CD4-positive, alpha-beta T cell treated with Interleukin-15 for 1 hour (primary cell): ENCODE results near the gene HTRA3.

Source experiments
- DNase-seq: peaks from one replicate; pipeline ENCODE4 v3.0.0-alpha.2; 2020

HTRA3 gene

GRCh38 chr4:8269535-8270417, at the start of gene HTRA3:
Gene HTRA3, plus strand, starts transcription at chr4:8269754. Its CDS starts 215 bp downstream, at chr4:8269969.
- no peak for DNase-seq

- no peak for DNase-seq
Measured at GRCh38 chr4:8220661-8221450, 48.7 kb upstream of the HTRA3 start.

GRCh38 chr4:8221476-8221875, 48.1 kb upstream of the HTRA3 start:
- DNase-seq = no peak

- no peak for DNase-seq
Measured at GRCh38 chr4:8221985-8222384, 47.6 kb upstream of the HTRA3 start.

GRCh38 chr4:8222609-8223388, 46.8 kb upstream of the HTRA3 start:
- no peak for DNase-seq

GRCh38 chr4:8224267-8224974, 45.1 kb upstream of the HTRA3 start:
- no peak for DNase-seq

GRCh38 chr4:8224975-8225625, 44.5 kb upstream of the HTRA3 start:
- DNase-seq = no peak

- DNase-seq = no peak
Measured at GRCh38 chr4:8225706-8226443, 43.7 kb upstream of the HTRA3 start.

- DNase-seq = no peak
Measured at GRCh38 chr4:8227201-8227770, 42.3 kb upstream of the HTRA3 start.

- no peak for DNase-seq
Measured at GRCh38 chr4:8227771-8228318, 41.7 kb upstream of the HTRA3 start.

GRCh38 chr4:8228319-8229250, 41.0 kb upstream of the HTRA3 start:
- peak; percentile 74 for DNase-seq

- DNase-seq = no peak
Measured at GRCh38 chr4:8229331-8229975, 40.1 kb upstream of the HTRA3 start.

- no peak for DNase-seq
Measured at GRCh38 chr4:8230033-8230432, 39.5 kb upstream of the HTRA3 start.

- no peak for DNase-seq
Measured at GRCh38 chr4:8230891-8231290, 38.7 kb upstream of the HTRA3 start.

GRCh38 chr4:8231551-8232049, 38.0 kb upstream of the HTRA3 start:
- DNase-seq = no peak

- DNase-seq = no peak
Measured at GRCh38 chr4:8232748-8233147, 36.8 kb upstream of the HTRA3 start.

GRCh38 chr4:8233672-8234484, 35.7 kb upstream of the HTRA3 start:
- no peak for DNase-seq

- no peak for DNase-seq
Measured at GRCh38 chr4:8234715-8235114, 34.8 kb upstream of the HTRA3 start.
